HG02852 (cell line): Measurements from ENCODE around the gene ZNF789.
"Not testable (repeated sequence)": the region's sequence is repeated elsewhere in the genome, so short reads cannot be mapped to it uniquely, and the experiment has no call there.

Source experiments
- ATAC-seq: cut with Tn5 transposase; IDR thresholded peaks from one replicate; pipeline ENCODE4 v1.9.1; 2021; ENCODE audit warnings: mild to moderate bottlenecking, moderate library complexity; ENCODE audit not compliant: unreplicated experiment

Gene ZNF789

DNA sequence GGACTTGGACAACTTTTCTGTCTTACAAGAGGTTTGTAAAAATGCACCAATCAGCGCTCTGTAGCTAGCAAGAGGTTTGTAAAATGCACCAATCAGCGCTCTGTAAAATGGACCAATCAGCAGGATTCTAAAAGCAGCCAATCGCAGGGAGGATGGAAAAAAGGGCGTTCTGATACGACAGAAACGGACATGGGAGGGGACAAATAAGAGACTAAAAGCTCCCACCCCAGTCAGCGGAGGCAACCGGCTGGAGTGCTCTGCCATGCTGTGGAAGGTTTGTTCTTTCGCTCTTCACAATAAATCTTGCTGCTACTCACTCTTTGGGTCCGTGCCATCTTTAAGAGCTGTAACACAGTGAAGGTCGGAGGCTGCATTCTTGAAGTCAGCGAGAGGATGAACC, 28.5 kb downstream of the ZNF789 start:
- ATAC-seq: not testable (repeated sequence)

DNA sequence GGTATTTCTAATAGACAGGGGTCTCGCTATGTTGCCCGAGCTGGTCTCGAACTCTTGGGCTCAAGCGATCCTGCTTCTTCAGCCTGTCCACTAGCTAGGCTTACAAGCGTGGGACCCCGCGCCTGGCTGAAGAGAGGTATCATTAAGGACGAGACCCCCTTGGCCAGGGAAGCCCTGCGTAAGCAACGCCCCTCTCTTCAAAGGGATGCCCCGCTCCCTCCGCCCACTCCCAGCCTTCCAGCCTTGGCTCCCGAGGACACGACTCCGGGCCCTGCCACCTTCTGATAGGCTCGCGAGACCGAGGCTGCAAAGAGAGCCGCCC, 31.6 kb downstream of the ZNF789 start:
- peak; percentile 80 for ATAC-seq

DNA sequence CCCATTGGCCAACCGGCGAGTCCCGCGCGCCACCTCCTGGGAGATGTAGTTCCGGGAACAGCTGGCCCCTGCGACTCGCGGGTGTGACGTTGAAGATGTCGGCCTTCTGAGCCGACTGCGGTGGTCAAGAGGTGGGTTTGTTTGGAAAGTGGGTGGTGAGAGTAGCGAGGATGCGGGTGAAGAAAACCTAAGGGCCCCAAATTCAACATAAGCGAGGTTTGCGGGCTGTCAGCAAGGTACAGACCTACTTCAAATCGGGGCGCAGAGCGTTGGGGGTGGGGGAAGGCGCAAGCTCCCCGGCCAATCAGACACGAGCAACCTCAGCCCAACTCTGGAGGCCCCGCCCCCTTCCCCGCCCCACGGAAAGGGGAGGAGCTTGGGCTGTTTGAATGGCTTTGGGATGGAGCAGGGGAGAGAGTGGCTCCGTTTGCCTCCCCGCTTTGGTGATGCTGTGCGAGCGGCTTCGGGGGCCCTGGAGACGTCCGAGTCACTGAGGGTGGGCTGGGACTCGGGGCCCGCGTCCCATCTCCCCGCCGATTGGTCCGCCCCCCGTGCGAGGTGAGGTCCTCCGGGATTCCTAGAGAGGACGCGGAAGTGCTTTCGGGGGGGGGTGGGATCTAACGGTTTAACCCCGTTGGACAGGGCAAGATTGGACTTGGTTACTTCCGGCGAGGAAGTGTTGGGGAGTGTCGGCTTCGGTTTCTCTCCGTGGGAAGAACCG, 32.1 kb downstream of the ZNF789 start, which contains the start of gene ZKSCAN5:
Gene ZKSCAN5, plus strand, starts transcription at position 60 of the 721 bp plus-strand sequence. CDS start 1,383 bp downstream, outside the sequence.
- peak; percentile 67 for ATAC-seq

DNA sequence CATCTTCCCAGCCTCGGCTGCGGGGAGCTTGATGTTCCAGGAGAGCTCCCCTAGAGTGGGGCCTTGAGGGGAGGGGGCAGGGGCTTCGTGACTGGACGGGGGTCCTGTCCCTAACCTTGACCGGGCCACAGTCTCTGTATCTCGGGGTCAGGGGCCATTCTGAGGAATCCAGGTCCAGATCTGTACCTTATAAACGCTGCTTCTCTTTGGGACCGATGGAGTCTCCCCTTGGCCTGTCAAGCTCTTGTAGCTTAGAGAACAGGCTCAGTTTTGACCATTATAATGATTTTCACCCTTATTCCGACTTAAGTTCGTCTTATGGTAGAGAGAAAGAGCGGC, 32.6 kb downstream of the ZNF789 start:
- peak; percentile 9 for ATAC-seq

DNA sequence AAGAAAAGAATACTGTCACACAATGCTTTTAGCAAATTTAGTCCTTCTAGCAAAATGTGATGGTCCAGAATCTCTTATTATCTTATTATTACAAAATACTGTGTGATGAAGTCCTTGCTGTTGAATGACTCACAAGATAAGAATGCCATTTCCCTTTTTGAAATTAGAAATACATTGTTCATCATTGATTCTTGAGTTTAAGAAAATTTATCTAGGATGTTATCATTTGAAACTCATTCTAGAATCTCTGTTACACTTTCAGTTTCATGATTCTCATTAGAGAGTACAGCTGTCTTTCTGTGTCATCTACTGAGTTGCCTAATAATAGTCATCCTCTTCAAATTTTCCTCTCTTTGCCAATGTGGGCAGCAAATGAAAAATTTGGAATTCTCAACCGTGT, 41.4 kb downstream of the ZNF789 start:
- no peak for ATAC-seq

DNA sequence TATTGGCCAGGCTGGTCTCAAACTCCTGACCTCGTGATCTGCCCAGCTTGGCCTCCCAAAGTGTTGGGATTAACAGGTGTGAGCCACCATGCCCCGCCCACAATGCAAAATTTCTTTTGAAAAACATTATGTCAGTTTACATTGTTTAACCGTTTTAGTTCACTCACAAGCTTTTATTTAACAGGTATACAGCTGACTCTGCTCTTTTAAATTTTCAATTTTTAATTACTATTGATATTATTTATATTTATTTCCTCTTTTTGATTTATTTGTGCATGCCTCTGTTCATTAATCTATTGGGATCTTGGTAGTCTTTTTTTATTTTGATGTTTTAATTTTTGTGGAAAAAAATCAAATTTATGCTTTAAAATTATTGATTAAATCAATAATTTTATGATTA, 48.7 kb downstream of the ZNF789 start:
- ATAC-seq: no peak

DNA sequence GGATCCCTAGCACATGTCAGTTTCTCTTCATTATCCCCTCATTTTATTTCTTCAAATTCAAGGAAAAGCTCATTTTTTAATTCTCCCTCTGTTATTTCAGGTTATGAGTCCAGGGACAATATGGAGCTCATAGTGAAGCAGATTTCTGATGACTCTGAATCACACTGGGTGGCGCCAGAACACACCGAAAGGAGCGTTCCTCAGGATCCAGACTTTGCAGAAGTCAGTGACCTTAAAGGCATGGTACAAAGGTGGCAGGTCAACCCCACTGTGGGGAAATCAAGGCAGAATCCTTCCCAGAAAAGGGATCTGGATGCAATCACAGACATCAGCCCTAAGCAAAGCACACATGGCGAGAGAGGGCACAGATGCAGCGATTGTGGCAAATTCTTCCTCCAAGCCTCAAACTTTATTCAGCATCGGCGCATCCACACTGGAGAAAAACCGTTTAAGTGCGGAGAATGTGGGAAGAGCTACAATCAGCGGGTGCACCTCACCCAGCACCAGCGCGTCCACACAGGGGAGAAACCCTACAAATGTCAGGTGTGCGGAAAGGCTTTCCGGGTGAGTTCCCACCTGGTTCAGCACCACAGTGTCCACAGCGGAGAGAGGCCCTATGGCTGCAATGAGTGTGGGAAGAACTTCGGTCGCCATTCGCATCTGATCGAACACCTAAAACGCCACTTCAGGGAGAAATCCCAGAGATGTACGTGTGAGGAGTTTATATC, 53.2 kb downstream of the ZNF789 start:
- ATAC-seq: no peak

DNA sequence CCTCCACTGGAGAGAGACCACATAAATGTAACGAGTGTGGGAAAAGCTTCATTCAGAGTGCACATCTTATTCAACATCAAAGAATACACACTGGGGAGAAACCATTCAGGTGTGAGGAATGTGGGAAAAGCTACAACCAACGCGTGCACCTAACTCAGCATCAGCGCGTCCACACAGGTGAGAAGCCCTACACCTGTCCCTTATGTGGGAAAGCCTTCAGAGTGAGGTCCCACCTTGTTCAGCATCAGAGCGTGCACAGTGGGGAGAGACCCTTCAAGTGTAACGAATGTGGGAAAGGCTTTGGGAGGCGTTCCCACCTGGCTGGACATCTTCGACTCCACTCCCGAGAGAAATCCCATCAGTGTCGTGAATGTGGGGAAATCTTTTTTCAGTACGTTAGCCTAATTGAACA, 58.7 kb downstream of the ZNF789 start:
- ATAC-seq: no peak

DNA sequence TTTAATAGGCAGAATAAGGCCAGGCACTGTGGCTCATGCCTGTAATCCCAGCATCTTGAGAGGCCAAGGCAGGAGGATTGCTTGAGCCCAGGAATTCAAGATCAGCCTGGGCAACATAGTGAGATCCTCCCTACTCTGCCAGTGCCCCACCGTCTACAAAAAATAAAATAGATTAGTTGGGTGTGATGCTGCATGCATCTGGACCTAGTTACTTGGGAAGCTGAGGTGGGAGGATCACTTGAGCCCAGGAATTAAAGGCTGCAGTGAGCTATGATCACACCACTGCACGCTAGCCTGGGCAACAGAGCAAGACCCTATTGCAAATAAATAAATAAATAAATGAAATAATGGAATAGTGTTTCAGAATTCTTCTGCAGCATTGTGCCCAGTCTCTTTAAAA, 63.0 kb downstream of the ZNF789 start:
- no peak for ATAC-seq
